SK-N-SH (cell line): ENCODE results near the gene GSTA1. TPM values are rescaled to one million over a fixed set of nuclear protein-coding genes. Genes with fewer than 3 reads are reported as not detected.
"Not testable (repeated sequence)": the region's sequence is repeated elsewhere in the genome, so short reads cannot be mapped to it uniquely, and the experiment has no call there.

Experiments used
- CTCF ChIA-PET: fragments of 300-600, 350-600 bp; formaldehyde crosslinking; extraction: SDS; loops from one replicate; lab custom pipeline; 2021; lab: Yijun Ruan, JAX
- POLR2A ChIA-PET: fragments of 350-600 bp; sonication (Branson Sonifier 250); formaldehyde crosslinking; extraction: SDS; loops from one replicate; lab custom pipeline; 2020; ENCODE audit warnings: antibody characterized with exemption, inconsistent platforms; lab: Yijun Ruan, JAX
- DNase-seq: peaks from one replicate; pipeline ENCODE4 v3.0.0; 2012
- H2AFZ ChIP-seq: fragments of 200-600 bp; sonication (generic); 2 replicates; pipeline ENCODE4 v1.8.1; 2016; ENCODE audit warnings: antibody characterized with exemption, mild to moderate bottlenecking, low read depth
- H3F3A ChIP-seq: fragments of 200-600 bp; sonication (generic); replicated peaks from 2 replicates; pipeline ENCODE3; 2016; ENCODE audit warnings: antibody characterized with exemption, mild to moderate bottlenecking; ENCODE audit not compliant: insufficient read depth
- H3K27ac ChIP-seq, 2 experiments: fragments of 200-500 bp in 1 of 2; fragments of 200-600 bp in 1 of 2; sonication (Bioruptor generic) in 1 of 2; sonication (generic), shearing (Covaris generic) in 1 of 2; 2 replicates each; pipeline versions ENCODE4 v1.5.1 to v1.6.1; 2014 to 2016; ENCODE audit warnings: low read depth in 2 of 2, inconsistent platforms in 1 of 2, low read length in 1 of 2, mild to moderate bottlenecking in 1 of 2, mixed read lengths in 1 of 2
- H3K27me3 ChIP-seq: fragments of 200-600 bp; sonication (generic), shearing (Covaris generic); 2 replicates; pipeline ENCODE4 v1.6.1; 2016; ENCODE audit warnings: mixed run types; ENCODE audit not compliant: insufficient read depth
- H3K36me3 ChIP-seq, 2 experiments: fragments of 200-500 bp in 1 of 2; fragments of 200-600 bp in 1 of 2; sonication (Bioruptor generic) in 1 of 2; sonication (generic) in 1 of 2; replicated peaks in 1 of 2; 2 replicates each; pipeline versions ENCODE3 to v1.5.1; 2014 to 2016; ENCODE audit warnings: low read length in 1 of 2, mild to moderate bottlenecking in 1 of 2; ENCODE audit not compliant: insufficient read depth in 2 of 2, control insufficient read depth in 1 of 2
- H3K4me1 ChIP-seq, 2 experiments: fragments of 200-500 bp in 1 of 2; fragments of 200-600 bp in 1 of 2; sonication (Bioruptor generic) in 1 of 2; sonication (generic), shearing (Covaris generic) in 1 of 2; 2 replicates each; pipeline versions ENCODE4 v1.5.1 to v1.6.1; 2014 to 2016; ENCODE audit warnings: low read depth in 1 of 2, low read length in 1 of 2, mixed run types in 1 of 2; ENCODE audit not compliant: insufficient read depth in 2 of 2, control insufficient read depth in 1 of 2
- H3K4me2 ChIP-seq: fragments of 200-600 bp; sonication (generic), shearing (Covaris generic); 2 replicates; pipeline ENCODE4 v1.6.1; 2017; ENCODE audit warnings: mixed run types
- H3K4me3 ChIP-seq, 2 experiments: fragments of 200-500 bp in 1 of 2; fragments of 200-600 bp in 1 of 2; sonication (Bioruptor generic) in 1 of 2; sonication (generic), shearing (Covaris generic) in 1 of 2; 2 replicates each; pipeline versions ENCODE4 v1.5.1 to v1.8.1; 2014 to 2016; ENCODE audit warnings: low read depth in 2 of 2, inconsistent platforms in 1 of 2, low read length in 1 of 2, mild to moderate bottlenecking in 1 of 2, mixed read lengths in 1 of 2, moderate library complexity in 1 of 2
- H3K79me2 ChIP-seq: fragments of 200-600 bp; sonication (generic); 2 replicates; pipeline ENCODE4 v1.8.1; 2017; ENCODE audit warnings: mild to moderate bottlenecking; ENCODE audit not compliant: insufficient read depth
- H3K9ac ChIP-seq: fragments of 200-600 bp; sonication (generic); 2 replicates; pipeline ENCODE4 v1.6.1; 2017; ENCODE audit warnings: mixed run types
- H3K9me2 ChIP-seq: fragments of 200-600 bp; sonication (generic); 2 replicates; pipeline ENCODE4 v1.6.1; 2017; ENCODE audit warnings: mixed run types
- H3K9me3 ChIP-seq: fragments of 200-600 bp; sonication (generic); 2 replicates; pipeline ENCODE4 v1.6.1; 2017; ENCODE audit warnings: mixed run types, mild to moderate bottlenecking, moderate library complexity
- H4K20me1 ChIP-seq: fragments of 200-600 bp; sonication (generic); 2 replicates; pipeline ENCODE4 v1.6.1; 2017; ENCODE audit warnings: mild to moderate bottlenecking, mixed run types; ENCODE audit not compliant: insufficient read depth
- PBX3 ChIP-seq: IDR thresholded peaks from 2 replicates; pipeline ENCODE4; 2012
- WGBS: methylation state at CpG from one replicate; pipeline ENCODE4 v1.1.6; 2017; ENCODE audit warnings: low lambda C conversion rate; 5-methylcytosine and 5-hydroxymethylcytosine counted together
- polyA plus RNA-seq, 3 experiments: library from polyadenylated mRNA; depleted of rRNA; stranded (reverse); fragments of >200 nt; gene quantifications; 2 replicates each; pipeline ENCODE4 v1.2.3, GENCODE V29; 2012
- TF ChIP-seq, protein P1 (sequence below): fragments of 150-350 bp; IDR thresholded peaks from 2 replicates; pipeline ENCODE4 v1.6.1; 2017; ENCODE audit warnings: antibody characterized with exemption, low read length, low read depth, borderline replicate concordance

GSTA1 gene
- polyA plus RNA-seq, 1 of the 3 experiments (the other 2 are of a cell fraction) = not detected

GRCh38 chr6:52779237-52779636 is 24.4 kb downstream of the GSTA1 start (continued):
- TF ChIP-seq PBX3 = no peak
- TF ChIP-seq, protein P1, sequence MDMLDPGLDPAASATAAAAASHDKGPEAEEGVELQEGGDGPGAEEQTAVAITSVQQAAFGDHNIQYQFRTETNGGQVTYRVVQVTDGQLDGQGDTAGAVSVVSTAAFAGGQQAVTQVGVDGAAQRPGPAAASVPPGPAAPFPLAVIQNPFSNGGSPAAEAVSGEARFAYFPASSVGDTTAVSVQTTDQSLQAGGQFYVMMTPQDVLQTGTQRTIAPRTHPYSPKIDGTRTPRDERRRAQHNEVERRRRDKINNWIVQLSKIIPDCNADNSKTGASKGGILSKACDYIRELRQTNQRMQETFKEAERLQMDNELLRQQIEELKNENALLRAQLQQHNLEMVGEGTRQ = no peak

GRCh38 chr6:52776711-52777351 is 26.8 kb downstream of the GSTA1 start:
- H4K20me1 ChIP-seq, H3F3A ChIP-seq, H3K4me1 ChIP-seq, H3K9me3 ChIP-seq, H2AFZ ChIP-seq, H3K27me3 ChIP-seq, H3K79me2 ChIP-seq, DNase-seq, H3K27ac ChIP-seq, H3K4me3 ChIP-seq, H3K9me2 ChIP-seq, H3K36me3 ChIP-seq, H3K9ac ChIP-seq, POLR2A ChIA-PET, H3K4me2 ChIP-seq: not testable (repeated sequence)
- 0% methylated on average over 7 of the region's 9 CpGs for WGBS
- CTCF ChIA-PET = interaction anchor here (0.6 to 0.7 kb wide), 2 partner anchors 52 to 693 kb away, joined by 3 read pairs; no protein-coding TSS in a partner anchor

GRCh38 chr6:52769399-52769798 is 34.2 kb downstream of the GSTA1 start:
- H3K4me1 ChIP-seq, H3K27ac ChIP-seq, H3K36me3 ChIP-seq, H3K9me3 ChIP-seq, H2AFZ ChIP-seq, DNase-seq, H3K27me3 ChIP-seq, H3K9me2 ChIP-seq, H3K4me3 ChIP-seq, H3K4me2 ChIP-seq, POLR2A ChIA-PET, H3K9ac ChIP-seq, H3K79me2 ChIP-seq, CTCF ChIA-PET, H3F3A ChIP-seq, H4K20me1 ChIP-seq: not testable (repeated sequence)
- 63% methylated on average over 4 of the region's 4 CpGs for WGBS

- H3K9me3 ChIP-seq, H3F3A ChIP-seq, H3K27me3 ChIP-seq, H4K20me1 ChIP-seq, H3K4me1 ChIP-seq, POLR2A ChIA-PET, H3K4me2 ChIP-seq, H3K4me3 ChIP-seq, H3K79me2 ChIP-seq, H3K9ac ChIP-seq, H3K36me3 ChIP-seq, DNase-seq, H3K27ac ChIP-seq, H2AFZ ChIP-seq, H3K9me2 ChIP-seq: not testable (repeated sequence)
- CTCF ChIA-PET = interaction anchor here (1.1 kb wide), 1 partner anchor 228 kb away, joined by 3 read pairs; the partner anchor contains the start of gene GSTA4
Observed at GRCh38 chr6:52767658-52768057, 36.0 kb downstream of the GSTA1 start.

DNA sequence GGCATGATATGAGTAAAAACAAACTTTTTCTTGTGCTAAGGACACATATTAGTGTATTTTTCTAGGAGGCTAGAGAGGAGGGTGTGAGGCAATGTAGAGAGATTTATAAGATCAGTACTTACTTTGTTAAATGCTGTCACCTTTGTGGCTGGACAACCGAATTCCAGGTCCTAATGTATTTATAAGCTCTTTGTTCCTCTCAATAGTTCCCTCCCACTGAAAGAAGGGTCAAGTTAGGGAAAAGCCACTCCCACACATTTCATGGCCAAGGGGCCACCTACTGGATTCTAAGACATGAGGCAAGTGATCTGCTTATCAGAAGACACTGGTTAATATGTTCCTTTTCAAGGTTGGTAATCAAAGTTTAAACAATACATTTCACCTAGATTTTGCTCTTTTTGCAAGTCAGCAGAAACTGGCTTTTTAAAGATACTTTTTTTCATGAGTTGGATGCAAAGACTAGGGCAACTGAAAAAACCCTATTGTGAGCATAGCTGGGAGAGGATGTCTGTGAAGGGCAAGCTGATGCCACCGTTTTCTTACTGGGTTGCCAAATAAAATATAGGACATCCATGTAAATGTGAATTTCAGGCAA is 40.2 kb downstream of the GSTA1 start, which contains the start of gene GSTA2:
TSS of gene GSTA2 (minus strand) at position 154 of the 595 bp plus-strand sequence. CDS start 5,528 bp downstream, outside the sequence.
- H4K20me1 ChIP-seq, CTCF ChIA-PET: not testable (repeated sequence)

DNA sequence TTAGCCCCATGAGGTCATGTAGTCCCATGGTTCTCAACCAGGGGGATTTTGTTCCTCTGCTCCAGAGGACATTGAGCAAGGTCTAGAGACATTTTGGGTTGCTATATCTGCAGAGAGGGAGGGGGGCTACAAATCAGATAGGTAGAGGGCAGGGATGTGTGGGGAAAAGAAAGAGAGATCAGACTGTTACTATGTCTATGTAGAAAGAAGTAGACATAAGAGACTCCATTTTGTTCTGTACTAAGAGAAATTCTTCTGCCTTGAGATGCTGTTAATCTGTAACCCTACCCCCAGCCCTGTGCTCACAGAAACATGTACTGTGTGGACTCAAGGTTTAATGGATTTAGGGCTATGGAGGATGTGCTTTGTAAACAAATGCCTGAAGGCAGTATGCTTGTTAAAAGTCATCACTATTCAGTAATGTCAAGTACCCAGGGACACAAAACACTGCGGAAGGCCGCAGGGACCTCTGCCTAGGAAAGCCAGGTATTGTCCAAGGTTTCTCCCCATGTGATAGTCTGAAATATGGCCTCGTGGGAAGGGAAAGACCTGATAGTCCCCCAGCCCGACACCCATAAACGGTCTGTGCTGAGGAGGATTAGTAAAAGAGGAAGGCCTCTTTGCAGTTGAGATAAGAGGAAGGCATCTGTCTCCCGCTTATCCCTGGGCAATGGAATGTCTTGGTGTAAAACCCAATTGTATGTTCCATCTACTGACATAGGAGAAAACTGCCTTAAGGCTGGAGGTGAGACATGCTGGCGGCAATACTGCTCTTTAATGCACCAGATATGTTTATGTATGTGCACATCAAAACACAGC is 41.7 kb downstream of the GSTA1 start:
- H3F3A ChIP-seq, H3K79me2 ChIP-seq, CTCF ChIA-PET, H3K9me3 ChIP-seq, H4K20me1 ChIP-seq, H2AFZ ChIP-seq, DNase-seq, H3K9ac ChIP-seq, H3K36me3 ChIP-seq, H3K27ac ChIP-seq, H3K4me2 ChIP-seq, H3K4me3 ChIP-seq, H3K27me3 ChIP-seq, H3K4me1 ChIP-seq, POLR2A ChIA-PET, H3K9me2 ChIP-seq: not testable (repeated sequence)
- WGBS = 19% methylated on average over 7 of the region's 7 CpGs

More for the DNA sequence above, 40.2 kb downstream of the GSTA1 start, which contains the start of gene GSTA2:
- WGBS = 12% methylated on average over 2 of the region's 2 CpGs
- H3K4me1 ChIP-seq, H3K9ac ChIP-seq, H3K9me2 ChIP-seq, DNase-seq, H3K4me2 ChIP-seq, H3K27me3 ChIP-seq, POLR2A ChIA-PET, H3K9me3 ChIP-seq, H3F3A ChIP-seq, H3K27ac ChIP-seq, H3K36me3 ChIP-seq, H2AFZ ChIP-seq, H3K4me3 ChIP-seq, H3K79me2 ChIP-seq: not testable (repeated sequence)
